K562 (cell line): ENCODE measurements around the gene RIPOR1. TPM values are rescaled to one million over a fixed set of nuclear protein-coding genes. Genes with fewer than 3 reads are reported as not detected.
A peak's percentile ranks its signal among the peaks of the same experiment; 100 is the strongest.

Experiments used
- CBFA2T2 ChIP-seq: fragments of 450-650 bp; conservative IDR thresholded peaks from 2 replicates; pipeline ENCODE4 v1.6.1; 2017; ENCODE audit warnings: mild to moderate bottlenecking
- FOXK2 ChIP-seq, 2 experiments: fragments of 450-650 bp; IDR thresholded peaks in 1 of 2; conservative IDR thresholded peaks in 1 of 2; 2 replicates each; pipeline ENCODE4 v1.6.1; 2016; ENCODE audit warnings: low read depth in 2 of 2, mild to moderate bottlenecking in 1 of 2
- PYGO2 ChIP-seq: fragments of 450-650 bp; IDR thresholded peaks from 2 replicates; pipeline ENCODE4 v1.6.1; 2016; ENCODE audit warnings: mild to moderate bottlenecking, missing genetic modification characterization, moderate library complexity, missing compliant biosample characterization
- SAP30 ChIP-seq: fragments of 200-600 bp; sonication (generic); IDR thresholded peaks from 2 replicates; pipeline ENCODE4 v1.6.1; 2012; ENCODE audit warnings: borderline replicate concordance, low read depth, mild to moderate bottlenecking, moderate library complexity, low read length, control low read depth, inconsistent platforms; ENCODE audit not compliant: insufficient read depth, poor library complexity, severe bottlenecking
- STAT5A ChIP-seq: IDR thresholded peaks from 2 replicates; pipeline ENCODE4 v1.6.1; 2012; ENCODE audit warnings: low read length, inconsistent platforms, borderline replicate concordance
- TCF3 ChIP-seq: sonication (generic); formaldehyde crosslinking; IDR thresholded peaks from 2 replicates; pipeline ENCODE4 v1.4.0; 2020; ENCODE audit warnings: mild to moderate bottlenecking, missing genetic modification reagents
- ZNF165 ChIP-seq: fragments of 250-450 bp; sonication (Bioruptor Pico); IDR thresholded peaks from 2 replicates; pipeline ENCODE4 v1.4.0; 2020; ENCODE audit warnings: borderline replicate concordance
- ZNF586 ChIP-seq: fragments of 450-650 bp; formaldehyde crosslinking; conservative IDR thresholded peaks from 2 replicates; pipeline ENCODE4 v1.4.0; 2020; ENCODE audit warnings: mild to moderate bottlenecking, moderate library complexity
- polyA plus RNA-seq, 8 experiments: library from polyadenylated mRNA; depleted of rRNA in 4 of 8; stranded (reverse) in 5 of 8; unstranded in 3 of 8; fragments of >200 nt; fragmentation: Nextera tagmentation in 2 of 8; fragmentation: Illumina TruSeq in 1 of 8; extraction: Ambion mirVana in 2 of 8; extraction: Trizol in 1 of 8; gene quantifications; 2 replicates each; pipeline versions ENCODE4 v1.2.1 to v1.2.3, GENCODE V29; 2011 to 2014; ENCODE audit warnings: inconsistent platforms in 1 of 8, missing spikeins in 1 of 8
- total RNA-seq, 7 experiments: library from RNA; depleted of rRNA in 6 of 7; stranded (reverse); fragments of >200 nt in 6 of 7; fragmentation: Illumina TruSeq in 2 of 7; extraction: Trizol in 2 of 7; gene quantifications; 2 replicates each; pipeline versions ENCODE4 v1.2.1 to v1.2.3, GENCODE V29; 2011 to 2021; ENCODE audit warnings: low replicate concordance in 1 of 7
- TF ChIP-seq, protein P1 (sequence below), 2 experiments: IDR thresholded peaks in 1 of 2; conservative IDR thresholded peaks in 1 of 2; 2 replicates each; pipeline ENCODE4 v1.6.1; 2016; ENCODE audit warnings: low read depth in 2 of 2, mild to moderate bottlenecking in 1 of 2, missing compliant biosample characterization in 1 of 2, missing genetic modification characterization in 1 of 2, moderate library complexity in 1 of 2
- TF ChIP-seq, protein P2 (sequence below): fragments of 450-650 bp; IDR thresholded peaks from 2 replicates; pipeline ENCODE4 v1.6.1; 2016; ENCODE audit warnings: low read depth, mild to moderate bottlenecking, moderate library complexity
- TF ChIP-seq, protein P3 (sequence below): fragments of 250-450 bp; sonication (Bioruptor Pico); IDR thresholded peaks from 2 replicates; pipeline ENCODE4 v1.4.0; 2020; ENCODE audit warnings: borderline replicate concordance
- TF ChIP-seq, protein P4 (sequence below): sonication (generic); formaldehyde crosslinking; IDR thresholded peaks from 2 replicates; pipeline ENCODE4 v1.8.0; 2022; ENCODE audit warnings: mild to moderate bottlenecking, missing genetic modification reagents

RIPOR1 gene
- total and polyA plus RNA-seq, 9 of the 15 experiments (the other 6 are each of a cell fraction or from before 2014, with no cell fraction given): 0.36 to 31.1 (median 3.0) TPM

DNA sequence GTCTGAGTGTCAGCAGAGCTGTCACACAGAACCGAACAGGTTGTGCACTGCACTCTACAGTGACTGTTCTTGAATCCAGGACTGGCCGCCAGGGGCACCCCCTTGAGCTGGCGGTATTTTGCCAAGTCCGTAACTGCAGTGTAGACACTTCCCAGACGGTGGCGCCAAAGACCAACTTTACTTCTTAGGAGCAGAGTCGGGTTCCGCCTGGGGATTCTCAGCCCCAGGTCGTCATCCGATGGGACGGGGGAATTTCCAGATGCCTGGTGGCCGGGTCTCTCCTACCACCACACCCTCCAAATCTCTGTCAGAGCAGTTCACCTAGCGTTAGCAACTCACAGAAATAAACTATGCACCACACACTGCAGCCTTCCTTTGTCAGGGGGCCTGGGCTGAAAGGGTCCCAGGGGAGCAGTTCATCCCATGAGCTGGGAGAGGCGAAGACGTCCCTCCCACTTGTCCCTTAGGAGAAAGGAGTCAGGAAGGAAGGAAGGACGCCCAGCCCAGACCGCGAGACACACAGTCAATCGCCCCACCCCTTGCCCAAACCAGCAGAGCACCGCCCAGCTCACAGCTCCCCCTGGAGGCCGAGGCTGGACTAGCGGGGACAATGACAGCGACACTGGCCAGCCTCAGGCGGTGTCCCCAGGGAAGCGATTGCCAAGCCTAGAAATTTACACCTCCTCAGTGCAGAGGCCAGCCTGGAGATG is 7.4 kb upstream of the RIPOR1 start (continued):
- TF ChIP-seq SAP30 (no peak), CBFA2T2 (no peak), STAT5A (no peak; the same call in 1 of the 2 replicates), TCF3 (CRISPR knock-in tag) (0 out of 2 replicates have a peak, but pooled peaks have one; percentile 2), ZNF165 (CRISPR knock-in tag) (peak; percentile 53; the same call in 1 of the 2 replicates), ZNF586 (CRISPR knock-in tag) (no peak), FOXK2 (conservative IDR thresholded peaks at IDR 0.05 in 1 of 2, IDR thresholded peaks at IDR 0.05 in 1 of 2; ENCODE audit: low read depth in 2 of 2) (no peak), PYGO2 (tag) (no peak)
- TF ChIP-seq, protein P1, sequence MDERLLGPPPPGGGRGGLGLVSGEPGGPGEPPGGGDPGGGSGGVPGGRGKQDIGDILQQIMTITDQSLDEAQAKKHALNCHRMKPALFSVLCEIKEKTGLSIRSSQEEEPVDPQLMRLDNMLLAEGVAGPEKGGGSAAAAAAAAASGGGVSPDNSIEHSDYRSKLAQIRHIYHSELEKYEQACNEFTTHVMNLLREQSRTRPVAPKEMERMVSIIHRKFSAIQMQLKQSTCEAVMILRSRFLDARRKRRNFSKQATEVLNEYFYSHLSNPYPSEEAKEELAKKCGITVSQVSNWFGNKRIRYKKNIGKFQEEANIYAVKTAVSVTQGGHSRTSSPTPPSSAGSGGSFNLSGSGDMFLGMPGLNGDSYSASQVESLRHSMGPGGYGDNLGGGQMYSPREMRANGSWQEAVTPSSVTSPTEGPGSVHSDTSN (CRISPR knock-in tag; IDR thresholded peaks at IDR 0.05; ENCODE audit: low read depth): no peak
- TF ChIP-seq, protein P1 (tag; conservative IDR thresholded peaks at IDR 0.05; ENCODE audit: low read depth): 0 out of 2 replicates have a peak, but pooled peaks have one; percentile 3
- TF ChIP-seq, protein P2, sequence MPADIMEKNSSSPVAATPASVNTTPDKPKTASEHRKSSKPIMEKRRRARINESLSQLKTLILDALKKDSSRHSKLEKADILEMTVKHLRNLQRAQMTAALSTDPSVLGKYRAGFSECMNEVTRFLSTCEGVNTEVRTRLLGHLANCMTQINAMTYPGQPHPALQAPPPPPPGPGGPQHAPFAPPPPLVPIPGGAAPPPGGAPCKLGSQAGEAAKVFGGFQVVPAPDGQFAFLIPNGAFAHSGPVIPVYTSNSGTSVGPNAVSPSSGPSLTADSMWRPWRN: no peak
- TF ChIP-seq, protein P3, sequence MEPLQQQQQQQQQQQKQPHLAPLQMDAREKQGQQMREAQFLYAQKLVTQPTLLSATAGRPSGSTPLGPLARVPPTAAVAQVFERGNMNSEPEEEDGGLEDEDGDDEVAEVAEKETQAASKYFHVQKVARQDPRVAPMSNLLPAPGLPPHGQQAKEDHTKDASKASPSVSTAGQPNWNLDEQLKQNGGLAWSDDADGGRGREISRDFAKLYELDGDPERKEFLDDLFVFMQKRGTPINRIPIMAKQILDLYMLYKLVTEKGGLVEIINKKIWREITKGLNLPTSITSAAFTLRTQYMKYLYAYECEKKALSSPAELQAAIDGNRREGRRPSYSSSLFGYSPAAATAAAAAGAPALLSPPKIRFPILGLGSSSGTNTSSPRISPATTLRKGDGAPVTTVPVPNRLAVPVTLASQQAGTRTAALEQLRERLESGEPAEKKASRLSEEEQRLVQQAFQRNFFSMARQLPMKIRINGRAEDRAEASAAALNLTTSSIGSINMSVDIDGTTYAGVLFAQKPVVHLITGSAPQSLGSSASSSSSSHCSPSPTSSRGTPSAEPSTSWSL (CRISPR knock-in tag): no peak
- TF ChIP-seq, protein P4, sequence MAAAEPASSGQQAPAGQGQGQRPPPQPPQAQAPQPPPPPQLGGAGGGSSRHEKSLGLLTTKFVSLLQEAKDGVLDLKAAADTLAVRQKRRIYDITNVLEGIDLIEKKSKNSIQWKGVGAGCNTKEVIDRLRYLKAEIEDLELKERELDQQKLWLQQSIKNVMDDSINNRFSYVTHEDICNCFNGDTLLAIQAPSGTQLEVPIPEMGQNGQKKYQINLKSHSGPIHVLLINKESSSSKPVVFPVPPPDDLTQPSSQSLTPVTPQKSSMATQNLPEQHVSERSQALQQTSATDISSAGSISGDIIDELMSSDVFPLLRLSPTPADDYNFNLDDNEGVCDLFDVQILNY (CRISPR knock-in tag): no peak
